ENCODE results near the gene UCN.

Gene UCN

DNA sequence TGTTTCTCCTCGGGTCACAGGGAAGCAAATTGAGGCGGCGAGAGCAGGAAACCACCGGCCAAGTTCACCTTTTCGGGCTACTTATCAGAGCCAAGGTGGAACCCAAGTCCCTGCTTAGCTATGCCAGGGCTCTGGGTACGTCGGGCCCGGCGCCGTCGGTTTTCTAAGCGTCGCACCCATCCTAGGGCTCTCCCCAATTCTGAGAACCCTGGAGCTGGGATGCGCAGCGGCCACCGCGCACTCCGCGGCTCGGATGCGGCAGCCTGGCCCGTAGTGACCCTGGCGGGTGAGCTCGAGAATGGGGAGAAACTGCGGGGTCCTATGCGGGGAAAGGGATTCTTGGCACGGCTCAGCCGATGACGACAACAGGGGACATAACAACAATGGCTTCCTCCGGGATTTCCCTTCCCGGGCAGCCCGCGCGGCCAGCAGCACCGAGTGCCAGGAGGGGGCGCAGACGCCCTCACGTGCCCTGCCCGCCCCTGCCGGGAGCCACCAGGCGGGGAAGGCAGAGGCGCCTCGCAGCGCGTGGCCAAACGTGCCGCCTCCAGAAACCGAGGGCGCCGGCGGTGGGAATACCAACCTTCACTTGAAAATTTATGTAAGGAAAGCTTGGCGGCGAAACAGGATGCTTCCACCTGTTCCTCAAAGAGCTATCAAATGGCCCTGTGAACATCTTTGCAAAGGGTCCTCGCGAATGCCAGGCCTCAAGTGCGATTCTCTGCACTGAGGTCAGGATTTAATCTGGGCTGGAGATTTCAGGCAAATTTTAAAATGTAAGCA, 43.3 kb downstream of the UCN start:
- no peak overlapping the region for H3K27ac ChIP-seq (ENCODE audit: low read length)
- H3K4me1 ChIP-seq (ENCODE audit: control insufficient read depth, low read depth, low read length): peaks cover 11% of the 10 kb centered on the region
- H3K9ac ChIP-seq (ENCODE audit: low read length): peak overlapping the region; percentile 55
- H3K9me3 ChIP-seq (ENCODE audit: control insufficient read depth, low read depth, low read length): no peaks in the 10 kb centered on the region
- H3K27me3 ChIP-seq (ENCODE audit: control insufficient read depth, insufficient read depth, low read length): peaks cover 75% of the 10 kb centered on the region
- H3K36me3 ChIP-seq (ENCODE audit: control insufficient read depth, low read depth, low read length): no peaks in the 10 kb centered on the region
- peak overlapping the region; percentile 65 for H3K4me3 ChIP-seq (ENCODE audit: low read length)

GRCh38 chr2:27264253-27264752, 43.9 kb downstream of the UCN start:
- Histone ChIP-seq H3K9me3 (ENCODE audit: control insufficient read depth, low read depth, low read length) (no peaks in the 10 kb centered on the region), H3K36me3 (ENCODE audit: control insufficient read depth, low read depth, low read length) (no peaks in the 10 kb centered on the region), H3K4me3 (ENCODE audit: low read length) (peak overlapping the region; percentile 65), H3K4me1 (ENCODE audit: control insufficient read depth, low read depth, low read length) (peaks cover 11% of the 10 kb centered on the region), H3K27me3 (ENCODE audit: control insufficient read depth, insufficient read depth, low read length) (peaks cover 80% of the 10 kb centered on the region), H3K9ac (ENCODE audit: low read length) (peak overlapping the region; percentile 55), H3K27ac (ENCODE audit: low read length) (no peak overlapping the region)

DNA sequence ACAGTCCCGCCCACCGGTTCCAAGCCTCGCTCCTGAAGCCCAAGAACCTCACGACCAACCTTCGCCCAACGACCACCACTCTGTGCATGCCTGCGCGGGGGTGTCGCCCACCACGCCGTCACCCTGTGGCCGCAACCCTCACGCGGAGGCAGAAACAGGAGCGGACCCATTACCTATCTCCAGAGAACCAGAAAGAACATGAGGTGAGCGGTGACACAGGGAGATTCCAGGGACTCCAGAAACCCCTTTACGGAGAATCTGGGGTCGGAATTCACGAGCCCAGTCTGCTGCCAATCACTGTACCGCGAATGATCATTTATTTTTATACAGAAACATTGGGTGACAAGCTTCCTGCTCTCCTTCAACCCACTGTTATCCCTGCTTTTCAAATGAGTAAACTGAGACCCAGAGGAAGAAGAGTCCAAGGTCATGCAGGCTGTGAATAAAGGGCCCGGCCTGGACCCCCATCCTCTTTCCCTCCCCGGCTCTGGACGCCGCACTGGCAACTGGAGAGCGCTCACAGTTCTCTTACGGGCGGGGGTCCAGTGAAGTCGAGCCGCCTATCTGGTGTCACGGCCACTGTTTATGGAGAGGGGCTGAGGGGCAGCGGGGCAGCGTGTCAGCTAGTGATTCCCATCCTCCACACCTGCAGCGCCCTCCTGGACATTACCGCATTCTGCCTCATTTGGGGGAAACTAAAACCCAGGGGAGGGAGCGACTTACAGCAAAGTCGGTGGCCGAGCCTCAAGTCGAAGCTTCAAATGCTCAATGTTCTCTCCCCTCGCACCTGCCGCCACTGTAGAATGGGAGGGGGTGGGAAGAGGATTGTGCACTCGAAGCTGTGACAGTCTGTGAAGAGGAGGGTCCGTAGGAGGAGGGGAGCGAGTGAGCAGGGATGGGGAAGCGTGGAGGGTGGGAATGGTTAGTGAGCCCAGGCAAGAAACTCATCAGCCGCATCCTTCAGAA, 44.7 kb downstream of the UCN start:
- peaks cover 80% of the 10 kb centered on the region for H3K27me3 ChIP-seq (ENCODE audit: control insufficient read depth, insufficient read depth, low read length)
- peak overlapping the region; percentile 65 for H3K4me3 ChIP-seq (ENCODE audit: low read length)
- no peaks in the 10 kb centered on the region for H3K36me3 ChIP-seq (ENCODE audit: control insufficient read depth, low read depth, low read length)
- no peak overlapping the region for H3K27ac ChIP-seq (ENCODE audit: low read length)
- peaks cover 11% of the 10 kb centered on the region for H3K4me1 ChIP-seq (ENCODE audit: control insufficient read depth, low read depth, low read length)
- no peaks in the 10 kb centered on the region for H3K9me3 ChIP-seq (ENCODE audit: control insufficient read depth, low read depth, low read length)
- no peak overlapping the region for H3K9ac ChIP-seq (ENCODE audit: low read length)

DNA sequence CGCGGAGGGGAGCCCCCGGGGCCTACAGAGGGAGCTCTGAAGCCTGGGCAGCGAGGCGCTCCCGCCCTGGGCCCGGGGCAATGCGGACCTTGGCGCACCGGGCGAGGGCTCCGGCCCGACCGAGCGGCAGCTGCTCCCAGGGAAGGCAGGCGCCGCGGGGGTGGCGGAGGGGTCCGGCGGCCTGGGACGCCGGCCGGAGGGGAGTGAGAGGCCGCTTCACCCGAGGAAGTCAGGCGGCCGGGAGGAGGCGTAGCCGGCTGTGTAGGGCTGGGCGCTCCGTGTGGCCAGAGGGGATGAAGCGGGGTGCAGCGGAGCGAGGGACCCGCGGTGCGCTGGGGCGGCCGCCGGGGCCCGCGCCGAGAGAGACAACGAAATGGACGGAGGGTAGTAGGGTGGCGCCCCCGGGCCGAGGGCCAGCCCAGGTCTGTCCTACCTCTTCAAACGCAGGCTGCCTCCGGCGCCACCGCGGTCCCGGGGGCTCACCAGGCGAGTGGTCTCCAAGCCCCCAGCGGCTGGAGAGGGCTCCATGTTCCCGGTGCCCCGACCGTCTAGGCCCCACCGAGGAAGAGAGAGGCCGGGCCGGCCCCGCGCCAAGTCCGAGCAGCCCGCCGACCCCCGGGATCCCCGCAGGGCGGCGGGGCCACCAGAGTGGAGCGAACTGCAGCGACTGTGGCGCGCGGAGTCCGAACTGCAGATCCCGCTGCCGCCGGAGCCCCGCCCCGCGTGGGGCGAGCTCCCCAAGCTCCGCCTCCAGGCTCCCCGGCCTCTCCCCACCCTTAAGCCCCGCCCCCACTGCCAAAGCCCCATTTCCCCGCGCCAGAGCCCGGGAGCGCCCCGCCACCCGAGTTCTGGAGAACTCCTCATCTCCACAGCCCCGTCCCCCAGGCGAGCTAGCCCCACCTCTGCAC, 45.6 kb downstream of the UCN start, which contains the start of gene SLC30A3:
Gene SLC30A3 (minus strand): TSS at position 669 of the 908 bp plus-strand sequence. CDS start 141 bp downstream, at position 528.
- peaks cover 80% of the 10 kb centered on the region for H3K27me3 ChIP-seq (ENCODE audit: control insufficient read depth, insufficient read depth, low read length)
- H3K9ac ChIP-seq (ENCODE audit: low read length): peak within 1 kb of the TSS; percentile 9
- no peaks in the 10 kb centered on the region for H3K36me3 ChIP-seq (ENCODE audit: control insufficient read depth, low read depth, low read length)
- H3K9me3 ChIP-seq (ENCODE audit: control insufficient read depth, low read depth, low read length): no peaks in the 10 kb centered on the region
- H3K27ac ChIP-seq (ENCODE audit: low read length): no peak within 1 kb of the TSS
- peak within 1 kb of the TSS; percentile 65 for H3K4me3 ChIP-seq (ENCODE audit: low read length)
- peaks cover 11% of the 10 kb centered on the region for H3K4me1 ChIP-seq (ENCODE audit: control insufficient read depth, low read depth, low read length)

GRCh38 chr2:27261926-27262298, 46.3 kb downstream of the UCN start:
- Histone ChIP-seq H3K9ac (ENCODE audit: low read length) (peak overlapping the region; percentile 9), H3K27me3 (ENCODE audit: control insufficient read depth, insufficient read depth, low read length) (peaks cover 75% of the 10 kb centered on the region), H3K4me1 (ENCODE audit: control insufficient read depth, low read depth, low read length) (peaks cover 11% of the 10 kb centered on the region), H3K36me3 (ENCODE audit: control insufficient read depth, low read depth, low read length) (no peaks in the 10 kb centered on the region), H3K9me3 (ENCODE audit: control insufficient read depth, low read depth, low read length) (no peaks in the 10 kb centered on the region), H3K27ac (ENCODE audit: low read length) (no peak overlapping the region), H3K4me3 (ENCODE audit: low read length) (peak overlapping the region; percentile 65)

- H3K4me3 ChIP-seq (ENCODE audit: low read length): peak overlapping the region; percentile 65
- H3K27me3 ChIP-seq (ENCODE audit: control insufficient read depth, insufficient read depth, low read length): peaks cover 70% of the 10 kb centered on the region
- no peak overlapping the region for H3K27ac ChIP-seq (ENCODE audit: low read length)
- peak overlapping the region; percentile 9 for H3K9ac ChIP-seq (ENCODE audit: low read length)
- no peaks in the 10 kb centered on the region for H3K9me3 ChIP-seq (ENCODE audit: control insufficient read depth, low read depth, low read length)
- H3K36me3 ChIP-seq (ENCODE audit: control insufficient read depth, low read depth, low read length): no peaks in the 10 kb centered on the region
- peaks cover 11% of the 10 kb centered on the region for H3K4me1 ChIP-seq (ENCODE audit: control insufficient read depth, low read depth, low read length)
Measured at GRCh38 chr2:27261241-27261925, 46.9 kb downstream of the UCN start.

- Histone ChIP-seq H3K9ac (ENCODE audit: low read length) (no peak overlapping the region), H3K36me3 (ENCODE audit: control insufficient read depth, low read depth, low read length) (no peaks in the 10 kb centered on the region), H3K9me3 (ENCODE audit: control insufficient read depth, low read depth, low read length) (no peaks in the 10 kb centered on the region), H3K27me3 (ENCODE audit: control insufficient read depth, insufficient read depth, low read length) (peaks cover 37% of the 10 kb centered on the region), H3K27ac (ENCODE audit: low read length) (no peak overlapping the region), H3K4me1 (ENCODE audit: control insufficient read depth, low read depth, low read length) (peaks cover 5% of the 10 kb centered on the region), H3K4me3 (ENCODE audit: low read length) (no peak overlapping the region)
Measured at GRCh38 chr2:27258051-27258450, 50.2 kb downstream of the UCN start.

All from iPS-18a (cell line).